Measurements from ENCODE around the gene C2orf69.
A peak's percentile ranks its signal among the peaks of the same experiment; 100 is the strongest.

Gene C2orf69

GRCh38 chr2:199973703-199974102 lies 62.6 kb downstream of the C2orf69 start:
- FAIRE-seq, result peak; percentile 95

- no peak for FAIRE-seq
Observed at GRCh38 chr2:199975273-199975895, 64.3 kb downstream of the C2orf69 start.

Measured in A204.1 (cell line).